OCI-LY1 (cell line): ENCODE data around the gene RAB10.

ENCODE experiments used
- H2AFZ ChIP-seq: fragments of 200-600 bp; sonication (generic), shearing (Covaris generic); 2 replicates; pipeline ENCODE4 v1.6.0; 2014; ENCODE audit warnings: antibody characterized with exemption, mild to moderate bottlenecking, low read length
- H3F3A ChIP-seq: fragments of 200-600 bp; sonication (generic), shearing (Covaris generic); 2 replicates; pipeline ENCODE4 v1.6.0; 2014; ENCODE audit warnings: mild to moderate bottlenecking, antibody characterized with exemption, low read length, moderate library complexity; ENCODE audit not compliant: insufficient read depth
- H3K27ac ChIP-seq: fragments of 200-600 bp; sonication (generic); 2 replicates; pipeline ENCODE4 v1.5.1; 2014; ENCODE audit warnings: low read length, mixed run types, mild to moderate bottlenecking, low read depth; ENCODE audit not compliant: poor library complexity, severe bottlenecking
- H3K27me3 ChIP-seq: fragments of 200-600 bp; sonication (generic); 2 replicates; pipeline ENCODE4 v1.6.0; 2014; ENCODE audit warnings: antibody characterized with exemption, mild to moderate bottlenecking, low read length, moderate library complexity; ENCODE audit not compliant: insufficient read depth
- H3K36me3 ChIP-seq: fragments of 200-600 bp; sonication (generic); 2 replicates; pipeline ENCODE4 v1.6.1; 2014; ENCODE audit warnings: mild to moderate bottlenecking, antibody characterized with exemption, low read length, moderate library complexity, mixed read lengths; ENCODE audit not compliant: insufficient read depth
- H3K4me1 ChIP-seq: fragments of 200-600 bp; sonication (generic); 2 replicates; pipeline ENCODE4 v1.5.1; 2014; ENCODE audit warnings: mild to moderate bottlenecking, low read length, moderate library complexity; ENCODE audit not compliant: insufficient read depth, severe bottlenecking
- H3K4me2 ChIP-seq: fragments of 200-600 bp; sonication (generic), shearing (Covaris generic); 2 replicates; pipeline ENCODE4 v1.6.1; 2014; ENCODE audit warnings: low read length
- H3K4me3 ChIP-seq: fragments of 200-600 bp; sonication (generic); 2 replicates; pipeline ENCODE4 v1.5.1; 2014; ENCODE audit warnings: low read length, low read depth, mild to moderate bottlenecking, mixed read lengths; ENCODE audit not compliant: poor library complexity, severe bottlenecking
- H3K79me2 ChIP-seq: fragments of 200-600 bp; shearing (Covaris generic); 2 replicates; pipeline ENCODE4 v1.6.1; 2016; ENCODE audit warnings: mixed run types, low read length, mixed read lengths; ENCODE audit not compliant: insufficient read depth
- H3K9ac ChIP-seq: fragments of 200-600 bp; sonication (generic), shearing (Covaris generic); 2 replicates; pipeline ENCODE4 v1.6.1; 2014; ENCODE audit warnings: mild to moderate bottlenecking, low read length, mixed read lengths
- H3K9me2 ChIP-seq: fragments of 200-600 bp; sonication (generic), shearing (Covaris generic); 2 replicates; pipeline ENCODE4 v1.6.1; 2014; ENCODE audit warnings: low read depth, mild to moderate bottlenecking, low read length, mixed read lengths
- H3K9me3 ChIP-seq: fragments of 200-600 bp; shearing (Covaris generic); 2 replicates; pipeline ENCODE4 v1.6.1; 2014; ENCODE audit warnings: low read length, mixed read lengths
- H4K20me1 ChIP-seq: fragments of 200-600 bp; sonication (generic), shearing (Covaris generic); 2 replicates; pipeline ENCODE4 v1.6.0; 2016; ENCODE audit warnings: mild to moderate bottlenecking, low read length; ENCODE audit not compliant: insufficient read depth
- EZH2 ChIP-seq: fragments of 200-600 bp; sonication (generic), shearing (Covaris generic); IDR thresholded peaks from 2 replicates; pipeline ENCODE4 v1.8.0; 2017; ENCODE audit warnings: borderline replicate concordance, mixed run types, mild to moderate bottlenecking, antibody characterized with exemption, low read length, moderate library complexity, mixed read lengths
- TF ChIP-seq, protein P1 (sequence below): fragments of 200-600 bp; sonication (generic), shearing (Covaris generic); IDR thresholded peaks from 2 replicates; pipeline ENCODE4 v1.5.1; 2017; ENCODE audit warnings: mild to moderate bottlenecking, antibody characterized with exemption, low read length, moderate library complexity, mixed read lengths

Gene RAB10

DNA sequence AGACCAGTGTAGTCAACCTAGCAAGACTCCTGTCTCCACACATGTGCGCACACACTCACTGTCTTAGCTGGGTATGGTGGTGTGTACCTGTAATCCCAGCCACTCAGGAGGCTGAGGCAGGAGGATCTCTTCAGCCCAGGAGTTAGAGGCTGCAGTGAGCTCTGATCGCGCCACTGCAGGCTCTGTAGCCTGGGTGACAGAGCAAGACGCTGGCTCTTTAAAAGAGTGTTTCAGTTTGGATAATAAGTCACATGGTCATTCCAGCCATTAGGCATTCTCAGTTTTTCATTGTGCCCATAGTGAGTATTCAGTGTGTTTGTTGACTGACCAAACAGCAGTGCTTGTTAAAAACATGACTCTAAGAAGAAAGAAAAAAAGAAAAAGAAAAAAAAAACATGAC lies 31.0 kb downstream of the RAB10 start:
- peaks cover 15% of the 10 kb centered on the region for H3K36me3 ChIP-seq
- no peaks in the 10 kb centered on the region for H3K9me2 ChIP-seq
- peaks cover 23% of the 10 kb centered on the region for H3K4me1 ChIP-seq
- no peak overlapping the region for H3K9ac ChIP-seq
- H3F3A ChIP-seq, result no peaks in the 10 kb centered on the region
- no peak overlapping the region for H3K27ac ChIP-seq
- no peak overlapping the region for H2AFZ ChIP-seq
- H4K20me1 ChIP-seq, result no peaks in the 10 kb centered on the region
- TF ChIP-seq EZH2, result no peak
- TF ChIP-seq, protein P1, sequence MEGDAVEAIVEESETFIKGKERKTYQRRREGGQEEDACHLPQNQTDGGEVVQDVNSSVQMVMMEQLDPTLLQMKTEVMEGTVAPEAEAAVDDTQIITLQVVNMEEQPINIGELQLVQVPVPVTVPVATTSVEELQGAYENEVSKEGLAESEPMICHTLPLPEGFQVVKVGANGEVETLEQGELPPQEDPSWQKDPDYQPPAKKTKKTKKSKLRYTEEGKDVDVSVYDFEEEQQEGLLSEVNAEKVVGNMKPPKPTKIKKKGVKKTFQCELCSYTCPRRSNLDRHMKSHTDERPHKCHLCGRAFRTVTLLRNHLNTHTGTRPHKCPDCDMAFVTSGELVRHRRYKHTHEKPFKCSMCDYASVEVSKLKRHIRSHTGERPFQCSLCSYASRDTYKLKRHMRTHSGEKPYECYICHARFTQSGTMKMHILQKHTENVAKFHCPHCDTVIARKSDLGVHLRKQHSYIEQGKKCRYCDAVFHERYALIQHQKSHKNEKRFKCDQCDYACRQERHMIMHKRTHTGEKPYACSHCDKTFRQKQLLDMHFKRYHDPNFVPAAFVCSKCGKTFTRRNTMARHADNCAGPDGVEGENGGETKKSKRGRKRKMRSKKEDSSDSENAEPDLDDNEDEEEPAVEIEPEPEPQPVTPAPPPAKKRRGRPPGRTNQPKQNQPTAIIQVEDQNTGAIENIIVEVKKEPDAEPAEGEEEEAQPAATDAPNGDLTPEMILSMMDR, result no peak
- H3K27me3 ChIP-seq, result no peaks in the 10 kb centered on the region
- peaks cover 67% of the 10 kb centered on the region for H3K79me2 ChIP-seq
- H3K9me3 ChIP-seq, result no peaks in the 10 kb centered on the region
- H3K4me3 ChIP-seq, result no peak overlapping the region
- no peak overlapping the region for H3K4me2 ChIP-seq

DNA sequence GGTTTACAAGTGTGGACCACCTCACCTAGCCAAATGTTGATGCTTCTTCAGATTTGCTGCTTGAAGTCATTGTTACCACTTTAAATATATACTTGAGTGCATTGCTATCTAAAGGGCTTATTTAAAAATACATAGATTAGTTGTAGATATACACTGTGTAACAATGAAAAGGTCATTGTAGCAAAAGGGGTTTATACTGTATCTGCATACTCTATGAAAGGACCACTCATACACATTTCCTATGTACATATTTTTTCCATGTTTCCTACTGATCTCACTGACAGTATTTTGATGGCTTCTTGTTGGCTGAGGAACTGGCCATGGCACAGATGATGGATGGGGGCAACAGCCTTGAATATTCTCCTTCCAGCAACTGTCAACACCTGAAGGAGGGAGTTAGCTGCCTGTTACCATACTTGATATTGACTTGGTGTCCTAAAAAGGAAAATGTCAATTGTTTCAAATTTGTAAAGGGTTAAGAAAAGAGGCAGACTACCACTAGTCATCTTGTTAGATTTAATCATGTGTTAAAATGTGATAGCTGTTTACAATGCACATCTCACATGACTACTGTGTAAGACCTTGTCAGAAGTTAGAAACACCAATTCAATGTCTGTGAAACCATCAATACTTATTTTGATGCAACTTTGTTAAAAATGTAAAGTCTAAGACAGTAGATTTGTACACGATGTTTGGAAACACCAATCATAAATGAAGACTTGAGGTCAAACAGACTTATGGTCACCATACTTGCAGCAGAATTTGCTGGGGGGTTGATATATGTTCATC lies 33.5 kb downstream of the RAB10 start:
- no peak overlapping the region for H3K4me3 ChIP-seq
- H3K27me3 ChIP-seq, result no peaks in the 10 kb centered on the region
- no peak overlapping the region for H2AFZ ChIP-seq
- no peak for TF ChIP-seq EZH2
- no peaks in the 10 kb centered on the region for H3K9me3 ChIP-seq
- H3K4me1 ChIP-seq, result peaks cover 28% of the 10 kb centered on the region
- no peak overlapping the region for H3K9ac ChIP-seq
- no peaks in the 10 kb centered on the region for H3F3A ChIP-seq
- peaks cover 20% of the 10 kb centered on the region; the same call in 1 of the 2 replicates for H3K36me3 ChIP-seq
- no peaks in the 10 kb centered on the region for H4K20me1 ChIP-seq
- peak overlapping the region; percentile 15; the same call in 1 of the 2 replicates for H3K4me2 ChIP-seq
- peaks cover 72% of the 10 kb centered on the region for H3K79me2 ChIP-seq
- H3K9me2 ChIP-seq, result no peaks in the 10 kb centered on the region
- H3K27ac ChIP-seq, result peak overlapping the region; percentile 32

DNA sequence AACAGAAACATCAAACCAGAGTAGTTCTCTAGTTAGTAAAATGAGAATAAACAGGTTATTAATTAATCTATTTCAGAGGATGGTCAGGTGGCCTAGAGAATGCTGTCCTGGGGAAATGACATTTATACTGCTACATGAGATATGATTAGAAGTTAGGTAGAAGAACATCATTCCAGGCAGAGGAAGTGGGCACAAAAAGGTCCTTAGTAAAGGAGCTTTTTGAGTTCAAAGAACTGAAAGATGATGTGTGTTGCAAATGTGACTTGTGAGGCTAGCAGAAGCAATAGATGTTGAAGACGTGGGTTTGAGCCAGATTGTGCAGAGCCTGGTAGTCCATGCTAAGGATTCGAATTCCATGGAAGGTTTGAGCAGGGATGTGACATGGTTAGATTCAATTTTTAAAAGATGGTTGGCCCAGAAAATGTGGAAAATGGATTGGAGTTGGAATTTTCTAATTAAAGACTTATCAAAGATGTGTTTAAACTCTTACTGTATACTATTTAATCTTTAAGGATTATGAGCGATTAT lies 34.2 kb downstream of the RAB10 start:
- Histone ChIP-seq H3K27ac (peak overlapping the region; percentile 32), H3K36me3 (peaks cover 20% of the 10 kb centered on the region; the same call in 1 of the 2 replicates), H3K9ac (no peak overlapping the region; the same call in 1 of the 2 replicates), H2AFZ (no peak overlapping the region), H3K4me1 (peaks cover 28% of the 10 kb centered on the region), H3K9me3 (no peaks in the 10 kb centered on the region), H3K4me3 (no peak overlapping the region), H3K4me2 (peak overlapping the region; percentile 15; the same call in 1 of the 2 replicates), H3K27me3 (no peaks in the 10 kb centered on the region), H3F3A (no peaks in the 10 kb centered on the region), H4K20me1 (no peaks in the 10 kb centered on the region), H3K9me2 (no peaks in the 10 kb centered on the region), H3K79me2 (peaks cover 77% of the 10 kb centered on the region)
- TF ChIP-seq, protein P1, result no peak
- no peak for TF ChIP-seq EZH2
